SH-SY5Y (cell line): Measurements from ENCODE around the gene NFAM1.

ENCODE experiments used
- GATA2 ChIP-seq: IDR thresholded peaks from 2 replicates; pipeline ENCODE4 v1.6.1; 2011; ENCODE audit warnings: mild to moderate bottlenecking, low read depth, low read length
- GATA3 ChIP-seq: IDR thresholded peaks from 2 replicates; pipeline ENCODE4 v1.6.1; 2011; ENCODE audit warnings: low read depth, mild to moderate bottlenecking, low read length, moderate library complexity

DNA sequence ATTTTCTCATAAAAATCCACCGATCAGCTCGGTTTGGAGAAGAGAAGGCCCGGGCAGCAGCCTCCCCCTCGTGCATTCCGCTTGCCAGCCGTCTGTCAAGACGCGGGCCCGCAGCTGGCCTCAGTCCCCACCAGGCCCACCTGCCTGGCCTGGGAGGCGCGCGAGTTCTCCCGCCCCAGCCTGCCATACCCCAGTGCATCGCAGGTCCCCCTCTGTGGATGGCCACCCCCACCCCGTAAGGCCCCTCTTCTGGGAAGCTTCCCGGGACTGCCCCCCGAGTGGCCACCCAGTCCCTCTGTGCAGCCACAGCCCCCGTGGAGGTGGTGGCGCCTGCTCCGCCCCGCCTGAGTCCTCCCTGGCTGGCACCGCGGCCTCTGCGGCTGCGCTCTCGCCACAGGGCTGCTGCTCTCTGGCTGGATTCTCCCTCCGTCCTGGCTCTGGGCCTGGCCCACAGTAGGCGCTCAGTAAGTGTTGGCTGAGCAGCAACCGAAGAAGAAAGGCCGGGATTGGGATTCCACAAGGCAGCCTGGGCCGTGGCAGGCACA is 87.8 kb downstream of the NFAM1 start:
- TF ChIP-seq GATA2 (no peak), GATA3 (no peak)
